Transverse colon (tissue), 4 donors: ENCODE measurements around the gene PIP5K1B. TPM values are rescaled to one million over a fixed set of nuclear protein-coding genes. Genes with fewer than 3 reads are reported as not detected.

Experiments used
- DNase-seq: peaks from one replicate; pipeline ENCODE4 v3.0.0-alpha.2; 2019
- H3K27ac ChIP-seq, 4 donors: fragments of 200-600 bp; sonication (generic); 2 replicates each; pipeline ENCODE4 v1.5.1; 2016 to 2018; ENCODE audit warnings: inconsistent platforms in 4 of 4
- H3K27me3 ChIP-seq: fragments of 200-600 bp; sonication (generic); 2 replicates; pipeline ENCODE4 v1.5.1; 2017; ENCODE audit warnings: inconsistent platforms
- H3K36me3 ChIP-seq, 4 donors: fragments of 200-600 bp; sonication (generic); 2 replicates each; pipeline ENCODE4 v1.5.1; 2017 to 2019; ENCODE audit warnings: inconsistent platforms in 4 of 4
- H3K4me1 ChIP-seq, 4 donors: fragments of 200-600 bp; sonication (generic); 2 replicates each; pipeline ENCODE4 v1.5.1; 2017 to 2020; ENCODE audit warnings: inconsistent platforms in 4 of 4
- H3K4me3 ChIP-seq, 4 donors: fragments of 200-600 bp; sonication (generic); 1 replicate in 1 of 4; 2 replicates in 3 of 4; pipeline versions ENCODE4 v1.5.1 to v1.6.1; 2017 to 2019; ENCODE audit warnings: inconsistent platforms in 4 of 4
- H3K9me3 ChIP-seq, 2 donors: fragments of 200-600 bp; sonication (generic); 2 replicates each; pipeline ENCODE4 v1.5.1; 2017 to 2019; ENCODE audit warnings: inconsistent platforms in 2 of 2
- CTCF ChIP-seq, 5 experiments: fragments of 200-600 bp in 3 of 5; fragments of 450-650 bp in 2 of 5; sonication (generic) in 3 of 5; IDR thresholded peaks; 1 replicate in 2 of 5; 2 replicates in 3 of 5; pipeline ENCODE4 v1.5.1; 2016 to 2017; ENCODE audit warnings: antibody characterized with exemption in 5 of 5, inconsistent platforms in 3 of 5, mild to moderate bottlenecking in 2 of 5, moderate library complexity in 1 of 5
- EP300 ChIP-seq: sonication (generic); formaldehyde crosslinking; IDR thresholded peaks from one replicate; pipeline ENCODE4 v1.6.1; 2017; ENCODE audit warnings: antibody characterized with exemption, low read depth
- POLR2A ChIP-seq: fragments of 450-650 bp; IDR thresholded peaks from one replicate; pipeline ENCODE4 v1.6.1; 2016; ENCODE audit warnings: antibody characterized with exemption, mild to moderate bottlenecking, moderate library complexity
- POLR2AphosphoS5 ChIP-seq, 3 donors: sonication (generic); formaldehyde crosslinking; IDR thresholded peaks; one replicate each; pipeline ENCODE4 v1.6.1; 2016; ENCODE audit warnings: antibody characterized with exemption in 3 of 3
- WGBS, 2 donors: methylation state at CpG; one replicate each; pipeline ENCODE4 v1.1.5; 2018; ENCODE audit warnings: low coverage in 1 of 2; 5-methylcytosine and 5-hydroxymethylcytosine counted together
- in situ Hi-C, 4 donors: fragments of 200-750 bp; cut with MboI; loops; one replicate each; pipeline versions ENCODE4 v1.15.0 to v1.15.1; 2017; ENCODE audit warnings: low sequenced_read_pairs in 3 of 4, low pct_ligation_motif_present in 1 of 4, low pct_unique_long_range_greater_than_20kb in 1 of 4
- intact Hi-C: fragments of 100-400 bp; cut with DNase I; formaldehyde crosslinking; loops from one replicate; pipeline ENCODE4 v1.15.1; 2023; ENCODE audit warnings: low total_unique reads
- total RNA-seq, 4 donors: library from RNA; depleted of rRNA; stranded (reverse); fragments of >200 nt; gene quantifications; one replicate each; pipeline ENCODE4 v1.1.0, GENCODE V29; 2016

The PIP5K1B gene
- total RNA-seq, 4 donors from 2014 or later, result 45.6 to 104 (median 76.0) TPM

GRCh38 chr9:68897577-68898145, 192.6 kb downstream of the PIP5K1B start:
- no peak for DNase-seq
- in situ Hi-C loops (no loop called here), intact Hi-C loops (no loop called here)
- H3K27ac ChIP-seq, result no peak overlapping the region
- H3K36me3 ChIP-seq, result no peaks in the 10 kb centered on the region
- no peaks in the 10 kb centered on the region for H3K27me3 ChIP-seq
- TF ChIP-seq CTCF (IDR thresholded peaks at IDR 0.05) (no peak), POLR2AphosphoS5 (IDR thresholded peaks at IDR 0.05) (no peak), POLR2A (no peak), EP300 (no peak)
- no peaks in the 10 kb centered on the region for H3K4me1 ChIP-seq
- no peak overlapping the region for H3K4me3 ChIP-seq
- 58 to 71% methylated on average over 4 to 5 of the region's 5 CpGs for WGBS, 2 donors
- no peaks in the 10 kb centered on the region for H3K9me3 ChIP-seq

GRCh38 chr9:68898781-68899439, 193.9 kb downstream of the PIP5K1B start:
- no peak overlapping the region for H3K4me3 ChIP-seq
- intact Hi-C loops (no loop called here), in situ Hi-C loops (no loop called here)
- H3K27ac ChIP-seq, result no peak overlapping the region
- no peaks in the 10 kb centered on the region for H3K36me3 ChIP-seq
- TF ChIP-seq CTCF (IDR thresholded peaks at IDR 0.05) (no peak), POLR2AphosphoS5 (IDR thresholded peaks at IDR 0.05) (no peak), POLR2A (no peak), EP300 (no peak)
- no peaks in the 10 kb centered on the region for H3K4me1 ChIP-seq
- no peaks in the 10 kb centered on the region for H3K27me3 ChIP-seq
- H3K9me3 ChIP-seq, result no peaks in the 10 kb centered on the region
- DNase-seq, result no peak
- 78 to 90% methylated on average over 5 to 6 of the region's 6 CpGs for WGBS, 2 donors

GRCh38 chr9:68904454-68904853, 199.4 kb downstream of the PIP5K1B start:
- WGBS, 2 donors, result 64 to 74% methylated on average over 6 of the region's 6 CpGs
- Histone ChIP-seq H3K36me3 (no peaks in the 10 kb centered on the region), H3K27ac (no peak overlapping the region), H3K9me3 (no peaks in the 10 kb centered on the region), H3K27me3 (no peaks in the 10 kb centered on the region), H3K4me3 (no peak overlapping the region), H3K4me1 (no peaks in the 10 kb centered on the region)
- intact Hi-C loops (no loop called here), in situ Hi-C loops (no loop called here)
- DNase-seq, result no peak
- TF ChIP-seq EP300 (no peak), POLR2AphosphoS5 (IDR thresholded peaks at IDR 0.05) (no peak), CTCF (IDR thresholded peaks at IDR 0.05) (no peak), POLR2A (no peak)

DNA sequence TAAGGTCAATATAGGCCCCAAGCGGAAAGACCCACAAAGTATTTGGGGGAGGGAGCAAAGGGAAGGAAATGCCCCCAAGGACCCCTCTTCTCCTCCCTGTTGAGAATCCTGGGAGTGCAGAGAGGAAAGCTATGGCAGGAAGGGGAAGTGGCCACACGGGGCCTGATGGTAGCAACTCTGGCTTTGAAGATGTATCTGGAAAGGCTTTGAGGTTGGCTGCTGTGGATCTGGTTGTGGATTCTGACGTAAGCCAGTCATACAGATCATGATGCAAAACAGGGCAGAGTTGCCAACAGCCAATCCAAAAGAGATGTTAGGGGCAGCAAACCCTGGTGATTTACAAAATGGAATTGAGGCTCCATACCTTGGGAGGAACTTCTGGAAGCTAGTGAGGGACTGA, 200.1 kb downstream of the PIP5K1B start:
- 70 to 90% methylated on average over 2 to 3 of the region's 3 CpGs for WGBS, 2 donors
- Histone ChIP-seq H3K4me1 (no peaks in the 10 kb centered on the region), H3K4me3 (no peak overlapping the region), H3K27me3 (no peaks in the 10 kb centered on the region), H3K9me3 (no peaks in the 10 kb centered on the region), H3K27ac (no peak overlapping the region), H3K36me3 (no peaks in the 10 kb centered on the region)
- in situ Hi-C loops (no loop called here), intact Hi-C loops (no loop called here)
- DNase-seq, result no peak
- TF ChIP-seq CTCF (IDR thresholded peaks at IDR 0.05) (no peak), EP300 (no peak), POLR2A (no peak), POLR2AphosphoS5 (IDR thresholded peaks at IDR 0.05) (no peak)
